Measurements from ENCODE around the gene ACLY. TPM values are rescaled to one million over a fixed set of nuclear protein-coding genes. Genes with fewer than 3 reads are reported as not detected.
A peak's percentile ranks its signal among the peaks of the same experiment; 100 is the strongest.

ACLY gene
- total and polyA plus RNA-seq, 2 experiments from 2014 or later: 119 to 439 TPM

- Mint-ChIP-seq H3K9me3 (no peaks in the 10 kb centered on the region; the same call in 2 of the 3 replicates), H3K27ac (peak overlapping the region; percentile 76; the same call in 1 of the 2 replicates), H3K27me3 (ENCODE audit: insufficient read depth, low read depth, poor library complexity) (peaks cover 13% of the 10 kb centered on the region), H3K4me1 (peaks cover 44% of the 10 kb centered on the region), H3K36me3 (ENCODE audit: low read depth) (peaks cover 66% of the 10 kb centered on the region), H3K4me3 (peak overlapping the region; percentile 47; the same call in 2 of the 3 replicates)
- H3K9me2 ChIP-seq (ENCODE audit: insufficient read depth): no peaks in the 10 kb centered on the region
- no peaks in the 10 kb centered on the region for H3K27me3 ChIP-seq (ENCODE audit: insufficient read depth)
- H3K27ac ChIP-seq (ENCODE audit: low read depth): peak overlapping the region; percentile 89
- no peak overlapping the region for H2AFZ ChIP-seq
- H3K36me3 ChIP-seq (ENCODE audit: insufficient read depth): peaks cover 32% of the 10 kb centered on the region
- peak overlapping the region; percentile 94 for H3K4me2 ChIP-seq
- ATAC-seq: no peak
- peaks cover 78% of the 10 kb centered on the region for H4K20me1 ChIP-seq (replicated peaks; ENCODE audit: insufficient read depth)
- DNase-seq (ENCODE audit: low spot score): no peak
- H3F3A ChIP-seq (replicated peaks; ENCODE audit: low read depth): peaks cover 35% of the 10 kb centered on the region
- H3K4me3 ChIP-seq: peak overlapping the region; percentile 99; the same call in 1 of the 2 replicates
- H3K4me1 ChIP-seq (ENCODE audit: insufficient read depth): peaks cover 40% of the 10 kb centered on the region
- no peak for TF ChIP-seq CTCF (conservative IDR thresholded peaks at IDR 0.05; ENCODE audit: low read depth in 2 of 2)
- TF ChIP-seq NANOG (IDR thresholded peaks at IDR 0.05; ENCODE audit: borderline replicate concordance): no peak
- TF ChIP-seq, protein P1, sequence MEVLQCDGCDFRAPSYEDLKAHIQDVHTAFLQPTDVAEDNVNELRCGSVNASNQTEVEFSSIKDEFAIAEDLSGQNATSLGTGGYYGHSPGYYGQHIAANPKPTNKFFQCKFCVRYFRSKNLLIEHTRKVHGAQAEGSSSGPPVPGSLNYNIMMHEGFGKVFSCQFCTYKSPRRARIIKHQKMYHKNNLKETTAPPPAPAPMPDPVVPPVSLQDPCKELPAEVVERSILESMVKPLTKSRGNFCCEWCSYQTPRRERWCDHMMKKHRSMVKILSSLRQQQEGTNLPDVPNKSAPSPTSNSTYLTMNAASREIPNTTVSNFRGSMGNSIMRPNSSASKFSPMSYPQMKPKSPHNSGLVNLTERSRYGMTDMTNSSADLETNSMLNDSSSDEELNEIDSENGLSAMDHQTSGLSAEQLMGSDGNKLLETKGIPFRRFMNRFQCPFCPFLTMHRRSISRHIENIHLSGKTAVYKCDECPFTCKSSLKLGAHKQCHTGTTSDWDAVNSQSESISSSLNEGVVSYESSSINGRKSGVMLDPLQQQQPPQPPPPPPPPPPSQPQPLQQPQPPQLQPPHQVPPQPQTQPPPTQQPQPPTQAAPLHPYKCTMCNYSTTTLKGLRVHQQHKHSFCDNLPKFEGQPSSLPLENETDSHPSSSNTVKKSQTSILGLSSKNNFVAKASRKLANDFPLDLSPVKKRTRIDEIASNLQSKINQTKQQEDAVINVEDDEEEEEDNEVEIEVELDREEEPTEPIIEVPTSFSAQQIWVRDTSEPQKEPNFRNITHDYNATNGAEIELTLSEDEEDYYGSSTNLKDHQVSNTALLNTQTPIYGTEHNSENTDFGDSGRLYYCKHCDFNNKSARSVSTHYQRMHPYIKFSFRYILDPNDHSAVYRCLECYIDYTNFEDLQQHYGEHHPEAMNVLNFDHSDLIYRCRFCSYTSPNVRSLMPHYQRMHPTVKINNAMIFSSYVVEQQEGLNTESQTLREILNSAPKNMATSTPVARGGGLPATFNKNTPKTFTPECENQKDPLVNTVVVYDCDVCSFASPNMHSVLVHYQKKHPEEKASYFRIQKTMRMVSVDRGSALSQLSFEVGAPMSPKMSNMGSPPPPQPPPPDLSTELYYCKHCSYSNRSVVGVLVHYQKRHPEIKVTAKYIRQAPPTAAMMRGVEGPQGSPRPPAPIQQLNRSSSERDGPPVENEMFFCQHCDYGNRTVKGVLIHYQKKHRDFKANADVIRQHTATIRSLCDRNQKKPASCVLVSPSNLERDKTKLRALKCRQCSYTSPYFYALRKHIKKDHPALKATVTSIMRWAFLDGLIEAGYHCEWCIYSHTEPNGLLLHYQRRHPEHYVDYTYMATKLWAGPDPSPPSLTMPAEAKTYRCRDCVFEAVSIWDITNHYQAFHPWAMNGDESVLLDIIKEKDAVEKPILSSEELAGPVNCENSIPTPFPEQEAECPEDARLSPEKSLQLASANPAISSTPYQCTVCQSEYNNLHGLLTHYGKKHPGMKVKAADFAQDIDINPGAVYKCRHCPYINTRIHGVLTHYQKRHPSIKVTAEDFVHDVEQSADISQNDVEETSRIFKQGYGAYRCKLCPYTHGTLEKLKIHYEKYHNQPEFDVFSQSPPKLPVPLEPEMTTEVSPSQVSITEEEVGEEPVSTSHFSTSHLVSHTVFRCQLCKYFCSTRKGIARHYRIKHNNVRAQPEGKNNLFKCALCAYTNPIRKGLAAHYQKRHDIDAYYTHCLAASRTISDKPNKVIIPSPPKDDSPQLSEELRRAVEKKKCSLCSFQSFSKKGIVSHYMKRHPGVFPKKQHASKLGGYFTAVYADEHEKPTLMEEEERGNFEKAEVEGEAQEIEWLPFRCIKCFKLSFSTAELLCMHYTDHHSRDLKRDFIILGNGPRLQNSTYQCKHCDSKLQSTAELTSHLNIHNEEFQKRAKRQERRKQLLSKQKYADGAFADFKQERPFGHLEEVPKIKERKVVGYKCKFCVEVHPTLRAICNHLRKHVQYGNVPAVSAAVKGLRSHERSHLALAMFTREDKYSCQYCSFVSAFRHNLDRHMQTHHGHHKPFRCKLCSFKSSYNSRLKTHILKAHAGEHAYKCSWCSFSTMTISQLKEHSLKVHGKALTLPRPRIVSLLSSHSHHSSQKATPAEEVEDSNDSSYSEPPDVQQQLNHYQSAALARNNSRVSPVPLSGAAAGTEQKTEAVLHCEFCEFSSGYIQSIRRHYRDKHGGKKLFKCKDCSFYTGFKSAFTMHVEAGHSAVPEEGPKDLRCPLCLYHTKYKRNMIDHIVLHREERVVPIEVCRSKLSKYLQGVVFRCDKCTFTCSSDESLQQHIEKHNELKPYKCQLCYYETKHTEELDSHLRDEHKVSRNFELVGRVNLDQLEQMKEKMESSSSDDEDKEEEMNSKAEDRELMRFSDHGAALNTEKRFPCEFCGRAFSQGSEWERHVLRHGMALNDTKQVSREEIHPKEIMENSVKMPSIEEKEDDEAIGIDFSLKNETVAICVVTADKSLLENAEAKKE (CRISPR knock-in tag; IDR thresholded peaks at IDR 0.05): no peak
- TF ChIP-seq ZNF331 (CRISPR knock-in tag; IDR thresholded peaks at IDR 0.05; ENCODE audit: low read depth): no peak
- no peak for TF ChIP-seq STAT1 (IDR thresholded peaks at IDR 0.05; ENCODE audit: unreplicated experiment)
- no peak for TF ChIP-seq CREB1 (CRISPR knock-in tag; IDR thresholded peaks at IDR 0.05; ENCODE audit: low read depth)
- TF ChIP-seq EZH2 (IDR thresholded peaks at IDR 0.05; ENCODE audit: low read depth, unreplicated experiment): no peak
- TF ChIP-seq ZNF114 (CRISPR knock-in tag; IDR thresholded peaks at IDR 0.05): no peak
- TF ChIP-seq REST (IDR thresholded peaks at IDR 0.05; ENCODE audit: unreplicated experiment): no peak
- TF ChIP-seq POLR2AphosphoS5 (IDR thresholded peaks at IDR 0.05; ENCODE audit: low read depth): no peak
- no peak for TF ChIP-seq JUNB (IDR thresholded peaks at IDR 0.05; ENCODE audit: unreplicated experiment)
- TF ChIP-seq, protein P2, sequence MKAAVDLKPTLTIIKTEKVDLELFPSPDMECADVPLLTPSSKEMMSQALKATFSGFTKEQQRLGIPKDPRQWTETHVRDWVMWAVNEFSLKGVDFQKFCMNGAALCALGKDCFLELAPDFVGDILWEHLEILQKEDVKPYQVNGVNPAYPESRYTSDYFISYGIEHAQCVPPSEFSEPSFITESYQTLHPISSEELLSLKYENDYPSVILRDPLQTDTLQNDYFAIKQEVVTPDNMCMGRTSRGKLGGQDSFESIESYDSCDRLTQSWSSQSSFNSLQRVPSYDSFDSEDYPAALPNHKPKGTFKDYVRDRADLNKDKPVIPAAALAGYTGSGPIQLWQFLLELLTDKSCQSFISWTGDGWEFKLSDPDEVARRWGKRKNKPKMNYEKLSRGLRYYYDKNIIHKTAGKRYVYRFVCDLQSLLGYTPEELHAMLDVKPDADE (IDR thresholded peaks at IDR 0.05): no peak
- TF ChIP-seq EZH2phosphoT487 (IDR thresholded peaks at IDR 0.05; ENCODE audit: unreplicated experiment): no peak
- H3K79me2 ChIP-seq (replicated peaks; ENCODE audit: insufficient read depth): peaks cover 84% of the 10 kb centered on the region
Measured at GRCh38 chr17:41915020-41915419, 3.7 kb downstream of the ACLY start.

Measured in GM23338 (cell line).